Mesendoderm (in vitro differentiated cells): Measurements from ENCODE around the gene MRPL53.

Experiments used
- DNase-seq: peaks from one replicate; pipeline ENCODE4 v3.0.0; 2013
- H2AK5ac ChIP-seq: 2 replicates; pipeline ENCODE4 v1.6.1; 2013; ENCODE audit warnings: low read length, inconsistent platforms
- H2BK120ac ChIP-seq: 2 replicates; pipeline ENCODE4 v1.6.1; 2013; ENCODE audit warnings: low read depth, mild to moderate bottlenecking, low read length, moderate library complexity, mixed read lengths
- H2BK15ac ChIP-seq: replicated peaks from 2 replicates; pipeline ENCODE4 v1.6.1; 2013; ENCODE audit warnings: low read depth, mild to moderate bottlenecking, moderate library complexity
- H2BK5ac ChIP-seq: 2 replicates; pipeline ENCODE4 v1.6.1; 2013; ENCODE audit warnings: low read length, inconsistent platforms
- H3K18ac ChIP-seq: 2 replicates; pipeline ENCODE4 v1.6.1; 2013; ENCODE audit warnings: mild to moderate bottlenecking, low read length, mixed read lengths
- H3K23ac ChIP-seq: one replicate; pipeline ENCODE4 v1.6.1; 2013; ENCODE audit warnings: low read length
- H3K27ac ChIP-seq: 2 replicates; pipeline ENCODE4 v1.5.1; 2013; ENCODE audit warnings: low read depth, mild to moderate bottlenecking, inconsistent platforms, low read length, moderate library complexity
- H3K27me3 ChIP-seq: 2 replicates; pipeline ENCODE4 v1.6.1; 2013; ENCODE audit warnings: low read length, control low read depth, mild to moderate bottlenecking, inconsistent platforms; ENCODE audit not compliant: insufficient read depth, poor library complexity
- H3K36me3 ChIP-seq: 2 replicates; pipeline ENCODE4 v1.6.1; 2013; ENCODE audit warnings: low read length, inconsistent platforms; ENCODE audit not compliant: control insufficient read depth, insufficient read depth
- H3K4ac ChIP-seq: one replicate; pipeline ENCODE4 v1.6.1; 2013; ENCODE audit warnings: low read depth, mild to moderate bottlenecking, low read length, moderate library complexity
- H3K4me1 ChIP-seq: 2 replicates; pipeline ENCODE4 v1.6.1; 2013; ENCODE audit warnings: low read depth, low read length, inconsistent platforms; ENCODE audit not compliant: control insufficient read depth
- H3K4me2 ChIP-seq: 2 replicates; pipeline ENCODE4 v1.6.1; 2013; ENCODE audit warnings: low read length
- H3K4me3 ChIP-seq: 2 replicates; pipeline ENCODE4 v1.5.1; 2013; ENCODE audit warnings: mild to moderate bottlenecking, low read length
- H3K56ac ChIP-seq: one replicate; pipeline ENCODE4 v1.6.1; 2013; ENCODE audit warnings: low read length
- H3K79me1 ChIP-seq: 2 replicates; pipeline ENCODE4 v1.6.1; 2013; ENCODE audit warnings: low read length, inconsistent platforms
- H3K79me2 ChIP-seq: 2 replicates; pipeline ENCODE4 v1.6.1; 2013; ENCODE audit warnings: mild to moderate bottlenecking, low read length; ENCODE audit not compliant: control insufficient read depth, insufficient read depth
- H3K9ac ChIP-seq: 2 replicates; pipeline ENCODE4 v1.6.1; 2013; ENCODE audit warnings: low read length, inconsistent platforms
- H4K5ac ChIP-seq: one replicate; pipeline ENCODE4 v1.6.1; 2013; ENCODE audit warnings: low read length
- H4K8ac ChIP-seq: one replicate; pipeline ENCODE4 v1.6.1; 2013; ENCODE audit warnings: low read depth, mild to moderate bottlenecking, control low read depth, low read length, moderate library complexity
- whole genome bisulfite sequencing: extraction: QIAGEN DNeasy Blood & Tissue Kit; methylation state at CpG from one replicate; pipeline ENCODE4 v1.1.7; 2013; ENCODE audit warnings: low lambda C conversion rate, missing lambda C conversion rate; ENCODE audit not compliant: insufficient coverage; ENCODE audit errors: extremely low coverage; 5-methylcytosine and 5-hydroxymethylcytosine counted together

Gene MRPL53

GRCh38 chr2:74441170-74441689, 31.2 kb downstream of the MRPL53 start:
- Histone ChIP-seq H4K5ac (no peak overlapping the region), H3K56ac (peak overlapping the region; percentile 99), H3K18ac (peak overlapping the region; percentile 60), H3K27ac (peak overlapping the region; percentile 88), H2AK5ac (no peak overlapping the region), H2BK15ac (no peak overlapping the region), H4K8ac (no peak overlapping the region), H3K79me1 (peaks cover 27% of the 10 kb centered on the region), H3K36me3 (no peaks in the 10 kb centered on the region), H3K4me2 (peak overlapping the region; percentile 42), H3K4ac (peak overlapping the region; percentile 81), H3K9ac (peak overlapping the region; percentile 96), H3K4me1 (peaks cover 18% of the 10 kb centered on the region), H3K79me2 (peaks cover 43% of the 10 kb centered on the region), H3K4me3 (peak overlapping the region; percentile 85), H2BK120ac (no peak overlapping the region), H3K27me3 (no peaks in the 10 kb centered on the region), H2BK5ac (peak overlapping the region; percentile 81), H3K23ac (peak overlapping the region; percentile 92)
- DNase-seq: no peak
- WGBS: no CpG with 5 or more reads among the region's 33 CpGs

- H3K79me1 ChIP-seq: peaks cover 34% of the 10 kb centered on the region
- peak overlapping the region; percentile 96 for H3K9ac ChIP-seq
- no peaks in the 10 kb centered on the region for H3K27me3 ChIP-seq
- peak overlapping the region; percentile 88 for H3K27ac ChIP-seq
- no CpG with 5 or more reads among the region's 45 CpGs for WGBS
- H4K5ac ChIP-seq: no peak overlapping the region
- peak overlapping the region; percentile 99 for H3K56ac ChIP-seq
- peak overlapping the region; percentile 82 for H2BK5ac ChIP-seq
- peak overlapping the region; percentile 59 for H3K23ac ChIP-seq
- peak overlapping the region; percentile 88 for H3K18ac ChIP-seq
- no peak overlapping the region for H2BK15ac ChIP-seq
- H2BK120ac ChIP-seq: no peak overlapping the region
- no peaks in the 10 kb centered on the region for H3K36me3 ChIP-seq
- H3K4ac ChIP-seq: peak overlapping the region; percentile 81
- peak overlapping the region; percentile 87 for H3K4me3 ChIP-seq
- H3K79me2 ChIP-seq: peaks cover 49% of the 10 kb centered on the region
- H3K4me2 ChIP-seq: peak overlapping the region; percentile 82
- no peak overlapping the region for H4K8ac ChIP-seq
- DNase-seq: peak; percentile 96
- no peak overlapping the region for H2AK5ac ChIP-seq
- H3K4me1 ChIP-seq: peaks cover 18% of the 10 kb centered on the region
Measured at GRCh38 chr2:74440378-74441169, 31.9 kb downstream of the MRPL53 start.

- Histone ChIP-seq H3K79me1 (peaks cover 38% of the 10 kb centered on the region), H2BK15ac (no peak overlapping the region), H3K23ac (peak overlapping the region; percentile 59), H2BK5ac (peak overlapping the region; percentile 82), H3K27me3 (no peaks in the 10 kb centered on the region), H4K8ac (no peak overlapping the region), H2BK120ac (no peak overlapping the region), H3K4me3 (peak overlapping the region; percentile 87), H4K5ac (no peak overlapping the region), H3K4me1 (peaks cover 18% of the 10 kb centered on the region), H3K18ac (peak overlapping the region; percentile 35), H2AK5ac (peak overlapping the region; percentile 18), H3K27ac (peak overlapping the region; percentile 88), H3K4ac (no peak overlapping the region), H3K36me3 (no peaks in the 10 kb centered on the region), H3K9ac (peak overlapping the region; percentile 96), H3K56ac (peak overlapping the region; percentile 99), H3K79me2 (peaks cover 53% of the 10 kb centered on the region), H3K4me2 (peak overlapping the region; percentile 82)
- DNase-seq: no peak
- no CpG with 5 or more reads among the region's 14 CpGs for WGBS
Measured at GRCh38 chr2:74439803-74440377, 32.6 kb downstream of the MRPL53 start.

GRCh38 chr2:74439373-74439772, 33.1 kb downstream of the MRPL53 start:
- Histone ChIP-seq H3K4me2 (peak overlapping the region; percentile 82), H3K4ac (no peak overlapping the region), H3K23ac (peak overlapping the region; percentile 48), H2AK5ac (no peak overlapping the region), H3K79me1 (peaks cover 40% of the 10 kb centered on the region), H3K4me3 (no peak overlapping the region), H3K79me2 (peaks cover 56% of the 10 kb centered on the region), H3K56ac (peak overlapping the region; percentile 99), H2BK120ac (no peak overlapping the region), H3K18ac (no peak overlapping the region), H4K8ac (no peak overlapping the region), H3K27me3 (no peaks in the 10 kb centered on the region), H3K9ac (peak overlapping the region; percentile 96), H2BK15ac (no peak overlapping the region), H3K4me1 (peaks cover 18% of the 10 kb centered on the region), H3K27ac (no peak overlapping the region), H4K5ac (no peak overlapping the region), H3K36me3 (no peaks in the 10 kb centered on the region), H2BK5ac (no peak overlapping the region)
- no CpG with 5 or more reads among the region's 3 CpGs for WGBS
- DNase-seq: no peak

- no peaks in the 10 kb centered on the region for H3K36me3 ChIP-seq
Measured at GRCh38 chr2:74438248-74438647, 34.2 kb downstream of the MRPL53 start.

More at GRCh38 chr2:74438248-74438647, 34.2 kb downstream of the MRPL53 start:
- Histone ChIP-seq H3K4me1 (peaks cover 18% of the 10 kb centered on the region), H3K27ac (no peak overlapping the region), H3K4me2 (no peak overlapping the region), H2BK15ac (no peak overlapping the region), H4K8ac (no peak overlapping the region), H2BK5ac (no peak overlapping the region), H4K5ac (no peak overlapping the region), H3K4ac (no peak overlapping the region), H3K56ac (no peak overlapping the region), H2AK5ac (no peak overlapping the region), H2BK120ac (no peak overlapping the region), H3K9ac (no peak overlapping the region), H3K18ac (no peak overlapping the region), H3K27me3 (no peaks in the 10 kb centered on the region), H3K79me2 (peaks cover 56% of the 10 kb centered on the region), H3K79me1 (peaks cover 40% of the 10 kb centered on the region), H3K23ac (no peak overlapping the region), H3K4me3 (no peak overlapping the region)
- DNase-seq: no peak
- WGBS: no CpG with 5 or more reads among the region's 1 CpG
